ENCODE results near the gene ADPRHL1. TPM values are rescaled to one million over a fixed set of nuclear protein-coding genes. Genes with fewer than 3 reads are reported as not detected.

ADPRHL1 gene
- total and polyA plus RNA-seq, 2 donors (not counting 3 experiments of a cell fraction or from before 2014, with no cell fraction given), result 0.52 to 0.97 TPM

GRCh38 chr13:113365971-113366588, 87.2 kb downstream of the ADPRHL1 start:
- intact Hi-C loops (cut with micrococcal nuclease) (no loop called here), dilution Hi-C loops (cut with MboI; ENCODE audit: extremely low pct_ligation_motif_present, low sequenced_read_pairs) (no loop called here)
- TF ChIP-seq FOS (IDR thresholded peaks at IDR 0.05; ENCODE audit: borderline replicate concordance, insufficient read depth, low read length) (no peak), CTCF (IDR thresholded peaks at IDR 0.05; ENCODE audit: extremely low read depth in 1 of 2, insufficient read depth in 1 of 2, low read depth in 1 of 2, low read length in 2 of 2) (no peak), MYC (IDR thresholded peaks at IDR 0.05; ENCODE audit: low read depth, low read length) (no peak), POLR2AphosphoS5 (IDR thresholded peaks at IDR 0.05; ENCODE audit: insufficient read depth, low read depth, low read length) (no peak), EZH2 (IDR thresholded peaks at IDR 0.05; ENCODE audit: borderline replicate concordance, low read depth, low read length, severe bottlenecking) (no peak), MAX (IDR thresholded peaks at IDR 0.05; ENCODE audit: insufficient read depth, insufficient read length) (no peak), POLR2A (IDR thresholded peaks at IDR 0.05; ENCODE audit: low read depth, low read length) (no peak)
- Histone ChIP-seq H3K9me3 (replicated peaks; ENCODE audit: control insufficient read depth, insufficient read depth, low read length) (no peaks in the 10 kb centered on the region), H3K27ac (ENCODE audit: insufficient read depth, low read depth, low read length) (no peak overlapping the region), H4K20me1 (replicated peaks; ENCODE audit: control insufficient read depth, extremely low read depth, insufficient read depth, low read length) (no peaks in the 10 kb centered on the region), H3K4me2 (ENCODE audit: insufficient read depth, low read length) (no peak overlapping the region), H3K9me1 (replicated peaks; ENCODE audit: control insufficient read depth, extremely low read depth, insufficient read depth, low read length) (no peaks in the 10 kb centered on the region), H3K4me3 (replicated peaks in 1 of 3; ENCODE audit: insufficient read depth in 1 of 3, low read depth in 1 of 3, low read length in 3 of 3) (no peak overlapping the region), H2AFZ (ENCODE audit: low read depth, low read length) (no peak overlapping the region), H3K79me2 (ENCODE audit: control insufficient read depth, insufficient read depth, low read length) (no peaks in the 10 kb centered on the region), H3K27me3 (ENCODE audit: control insufficient read depth in 2 of 2, insufficient read depth in 2 of 2, low read length in 2 of 2) (peaks cover 15 to 18% of the 10 kb centered on the region in 2 experiments), H3K4me1 (ENCODE audit: control insufficient read depth, extremely low read depth, insufficient read depth, low read length) (no peaks in the 10 kb centered on the region), H3K36me3 (ENCODE audit: control insufficient read depth in 2 of 2, extremely low read depth in 1 of 2, insufficient read depth in 2 of 2, low read length in 2 of 2) (no peaks in the 10 kb centered on the region), H3K9ac (replicated peaks; ENCODE audit: extremely low read depth, insufficient read depth, low read length) (no peak overlapping the region)
- no peak for FAIRE-seq
- BruUV-seq (replicated peaks), result no TSS peak
- DNase-seq (ENCODE audit: low read depth, low spot score), result no peak
- ChIA-PET POLR2A (no interaction called here), CTCF (interaction anchor here (0.6 to 1.5 kb wide), 2 partner anchors 10 to 14 kb away, joined by 4 to 5 read pairs; no protein-coding TSS in a partner anchor)

All from endothelial cell of umbilical vein (primary cell).